HG03095 (cell line): ENCODE measurements around the gene ADCY10.
"Not testable (repeated sequence)": the region's sequence is repeated elsewhere in the genome, so short reads cannot be mapped to it uniquely, and the experiment has no call there.

ENCODE experiments used
- ATAC-seq: cut with Tn5 transposase; IDR thresholded peaks from one replicate; pipeline ENCODE4 v1.9.1; 2021; ENCODE audit warnings: moderate library complexity; ENCODE audit not compliant: unreplicated experiment

Gene ADCY10

DNA sequence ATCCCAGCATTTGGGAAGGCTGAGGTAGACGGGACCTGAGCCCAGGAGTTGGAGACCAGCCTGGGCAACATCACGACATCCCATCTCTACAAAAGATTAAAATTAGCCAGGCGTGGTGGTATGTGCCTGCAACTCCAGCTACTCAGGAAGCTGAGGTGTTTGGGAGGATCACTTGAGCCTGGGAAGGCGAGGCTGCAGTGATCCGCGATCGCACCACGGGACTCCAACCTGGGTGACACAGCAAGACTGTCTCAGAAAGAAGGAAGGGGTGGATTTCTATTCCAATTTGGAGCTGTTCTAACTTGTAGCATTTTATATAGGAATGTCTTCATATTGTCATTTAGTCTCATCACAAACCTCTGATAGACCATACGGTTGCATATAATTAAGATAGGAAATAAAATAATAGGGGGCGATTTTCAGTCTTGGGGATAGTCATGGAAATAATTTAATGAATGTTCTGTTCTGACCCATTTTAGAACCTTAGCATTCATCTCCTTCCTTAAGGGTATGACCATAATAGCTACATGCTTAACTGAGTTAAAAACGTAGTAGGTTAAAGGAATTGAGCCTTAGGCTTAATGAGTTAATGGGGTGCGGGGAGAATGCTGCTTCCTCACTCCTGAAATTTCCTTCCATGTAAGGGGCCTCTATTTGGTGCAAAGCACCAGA is 93.1 kb downstream of the ADCY10 start:
- ATAC-seq = no peak

DNA sequence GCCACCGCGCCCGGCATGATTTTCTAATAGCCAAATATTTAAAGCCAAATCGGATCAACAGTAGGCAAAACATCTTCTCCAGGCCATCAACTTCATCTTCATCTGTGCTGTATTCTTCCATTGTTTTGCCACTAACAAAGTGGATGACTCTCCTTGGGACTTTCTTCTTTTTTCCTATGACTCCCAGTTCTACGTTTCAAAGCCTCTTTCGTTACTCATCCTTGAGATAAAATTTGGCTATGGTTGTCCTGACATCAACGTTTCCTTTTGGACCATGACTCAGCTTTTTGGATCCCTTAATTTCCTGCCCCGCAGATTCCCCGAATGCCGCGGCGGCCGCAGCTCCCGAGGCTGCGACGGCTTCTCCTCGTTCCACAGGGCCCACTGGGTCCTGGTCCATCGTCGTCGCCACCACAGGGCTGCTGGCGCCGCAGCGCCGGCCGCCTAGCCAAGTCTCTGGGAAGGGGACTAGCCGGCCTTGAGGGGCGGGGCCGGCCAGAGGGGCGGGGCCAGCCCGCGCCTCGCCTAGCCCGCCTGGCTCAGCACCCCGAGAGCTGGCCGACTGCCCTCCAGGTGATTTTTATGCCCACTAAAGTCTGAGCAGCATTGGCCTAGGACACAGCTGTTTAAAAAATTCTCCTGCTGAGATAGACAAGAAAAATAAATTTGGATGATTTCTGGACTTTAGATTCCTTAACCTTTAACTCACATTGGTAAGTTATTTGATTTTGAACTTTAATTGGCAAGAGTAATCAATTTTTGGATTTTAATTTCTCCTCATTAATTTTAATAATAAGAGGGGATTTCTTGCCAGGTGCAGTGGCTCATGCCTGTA is 93.9 kb downstream of the ADCY10 start:
- peak; percentile 93 for ATAC-seq

DNA sequence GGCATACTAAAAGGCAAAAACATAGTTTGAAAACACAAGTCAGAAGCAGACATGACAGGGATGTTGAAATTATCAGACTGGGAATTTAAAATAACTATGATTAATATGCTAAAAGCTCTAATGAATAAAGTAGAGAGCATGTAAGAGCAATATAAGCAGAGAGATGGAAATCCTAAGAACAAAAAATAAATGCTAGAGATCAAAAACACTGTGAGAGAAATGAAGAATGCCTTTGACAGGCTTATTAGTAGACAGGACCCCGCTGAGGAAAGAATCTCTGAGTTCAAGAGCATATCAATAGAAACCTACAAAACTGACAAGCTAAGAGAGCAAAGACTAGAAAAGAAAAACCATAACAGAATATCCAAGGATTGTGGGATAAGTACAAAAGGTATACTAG is 98.3 kb downstream of the ADCY10 start:
- no peak for ATAC-seq

DNA sequence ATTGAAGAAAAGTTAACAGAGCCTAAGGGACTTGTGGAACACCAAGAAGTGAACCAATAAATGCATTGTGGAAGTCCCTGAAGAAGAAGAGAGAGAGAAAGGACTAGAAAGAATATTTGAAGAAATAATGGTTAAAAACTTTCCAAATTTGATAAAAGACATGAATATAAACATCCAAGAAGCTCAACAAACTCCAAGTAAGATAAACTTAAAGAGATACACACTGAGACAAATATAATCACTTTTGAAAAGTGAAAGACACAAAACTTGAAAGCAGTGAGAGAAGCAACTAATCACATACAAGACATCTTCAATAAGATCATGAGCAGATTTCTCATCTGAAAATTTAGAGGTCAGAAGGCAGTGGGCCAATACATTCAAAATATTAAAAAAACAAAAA is 101.0 kb downstream of the ADCY10 start:
- no peak for ATAC-seq

DNA sequence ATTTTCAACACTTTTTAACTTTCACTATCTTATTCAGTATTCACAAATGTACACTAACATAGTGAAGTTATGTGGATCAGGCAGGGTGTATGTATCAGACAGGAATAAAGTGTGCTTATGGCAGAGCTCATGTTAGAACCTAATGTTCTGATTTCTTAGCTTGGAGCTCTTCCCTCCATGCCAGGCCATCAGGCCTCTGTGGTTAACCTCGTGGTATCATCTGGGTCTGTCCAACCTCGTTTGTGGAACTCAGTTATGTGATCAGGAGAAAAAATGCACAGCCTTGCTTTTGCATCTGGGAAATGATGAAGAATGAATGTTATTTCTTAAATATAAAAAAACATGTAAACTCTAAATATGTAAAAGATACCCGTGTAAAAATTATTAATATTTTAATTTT is 105.2 kb downstream of the ADCY10 start:
- ATAC-seq = no peak

DNA sequence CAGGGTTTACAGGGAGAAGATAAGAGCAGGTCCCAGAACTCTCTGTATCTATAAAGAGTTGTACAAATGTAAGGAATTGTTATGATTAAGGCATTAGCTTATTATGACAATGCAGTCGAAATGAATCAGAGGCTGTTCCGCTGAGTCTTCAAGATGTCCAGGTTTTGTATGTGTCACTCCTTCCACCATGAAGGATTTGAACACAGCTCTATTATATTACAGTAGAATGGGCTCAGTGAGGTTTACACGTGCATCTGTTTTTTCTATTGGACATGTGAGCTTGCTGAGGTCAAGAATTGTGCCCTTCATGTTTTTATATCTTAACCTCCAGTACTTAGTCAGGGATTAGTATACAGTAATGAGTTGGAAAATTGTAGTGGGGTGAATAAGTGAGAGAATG is 105.8 kb downstream of the ADCY10 start:
- no peak for ATAC-seq

DNA sequence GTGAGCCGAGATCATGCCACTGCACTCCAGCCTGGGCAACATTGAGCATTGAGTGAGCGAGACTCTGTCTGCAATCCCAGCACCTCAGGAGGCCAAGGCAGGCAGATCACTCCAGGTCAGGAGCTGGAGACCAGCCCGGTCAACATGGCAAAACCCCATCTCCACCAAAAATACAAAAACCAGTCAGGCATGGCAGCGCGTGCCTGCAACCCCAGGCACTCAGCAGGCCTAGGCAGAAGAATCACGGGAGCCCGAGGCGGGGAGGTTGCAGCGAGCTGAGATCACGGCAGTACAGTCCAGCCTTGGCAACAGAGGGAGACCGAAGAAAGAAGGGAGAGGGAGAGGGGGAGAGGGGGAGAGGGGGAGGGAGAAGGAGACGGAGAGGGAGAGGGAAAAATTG is 107.3 kb downstream of the ADCY10 start:
- not testable (repeated sequence) for ATAC-seq

DNA sequence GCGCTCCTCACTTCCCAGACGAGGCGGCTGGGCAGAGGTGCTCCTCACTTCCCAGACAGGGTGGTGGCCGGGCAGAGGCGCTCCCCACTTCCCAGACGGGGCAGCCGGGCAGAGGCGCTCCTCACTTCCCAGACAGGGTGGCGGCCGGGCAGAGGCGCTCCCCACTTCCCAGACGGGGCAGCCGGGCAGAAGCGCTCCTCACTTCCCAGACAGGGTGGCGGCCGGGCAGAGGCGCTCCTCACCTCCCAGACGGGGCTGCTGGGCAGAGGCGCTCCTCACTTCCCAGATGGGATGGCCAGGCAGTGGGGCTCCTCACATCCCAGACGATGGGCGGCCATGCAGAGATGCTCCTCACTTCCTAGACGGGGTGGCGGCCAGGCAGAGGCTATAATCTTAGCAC is 107.7 kb downstream of the ADCY10 start:
- not testable (repeated sequence) for ATAC-seq

DNA sequence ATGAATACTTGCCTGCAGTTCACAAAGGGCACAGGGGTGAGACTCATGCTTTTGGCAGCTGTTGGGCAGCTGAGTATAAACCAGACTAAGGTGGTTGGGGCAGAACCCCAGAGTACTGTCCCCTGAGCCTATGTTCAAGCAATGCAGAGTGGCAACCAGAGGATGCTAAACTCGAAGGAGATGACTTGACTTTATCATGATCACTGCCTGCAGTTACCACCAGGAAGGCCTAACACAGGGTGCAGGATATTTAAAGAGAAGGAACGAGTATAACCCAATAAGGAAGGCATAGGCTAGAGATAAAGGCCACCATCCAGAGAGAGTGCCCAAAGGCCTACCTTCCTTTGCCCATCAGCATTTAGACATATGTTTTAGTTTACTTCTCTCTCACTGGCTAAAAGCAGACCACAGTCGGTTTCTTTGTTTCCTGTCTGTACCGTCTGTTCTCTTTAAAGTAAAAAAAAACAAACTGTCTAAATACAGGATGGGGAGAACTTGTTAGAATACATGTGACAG is 108.8 kb downstream of the ADCY10 start:
- no peak for ATAC-seq

DNA sequence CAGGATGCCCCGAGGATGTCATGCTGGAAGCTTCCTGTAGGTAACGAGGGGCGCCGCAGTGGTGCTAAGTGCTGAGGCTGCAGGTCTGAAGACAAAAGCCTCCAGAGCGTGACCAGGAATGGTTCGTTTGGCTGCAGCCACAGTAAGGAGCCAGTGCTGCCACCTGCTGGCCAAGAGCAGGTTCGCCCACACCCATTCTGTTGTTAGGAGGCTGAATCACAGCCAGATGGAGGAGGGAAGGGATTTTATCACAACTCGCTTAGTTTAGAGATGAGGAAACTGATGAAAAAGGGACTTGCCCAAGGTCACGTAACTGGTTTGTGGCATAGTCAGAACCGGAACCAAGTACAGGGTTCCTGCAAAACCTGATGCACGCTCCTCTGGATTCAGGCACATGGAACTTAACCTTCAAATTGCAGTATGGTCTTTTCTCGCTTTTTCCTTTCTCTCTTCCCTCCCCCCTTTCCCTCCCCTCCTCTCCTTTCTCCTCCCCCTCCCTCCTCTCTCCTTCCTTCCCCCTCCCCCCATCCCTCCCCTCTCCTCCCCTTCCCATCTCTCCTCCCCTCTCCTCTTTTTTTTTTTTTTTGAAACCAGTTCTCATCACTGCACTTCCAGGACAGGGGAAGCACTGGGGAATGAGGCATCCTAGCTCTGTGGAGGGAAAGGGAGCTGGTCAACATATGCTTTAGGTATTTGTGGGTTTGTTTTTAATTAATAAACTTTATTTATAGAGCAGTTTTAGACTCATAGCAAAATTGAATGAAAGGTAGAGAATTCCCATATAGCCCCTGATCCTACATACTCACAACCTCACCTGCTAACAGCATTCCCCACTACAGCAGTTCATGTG is 110.4 kb downstream of the ADCY10 start:
- peak; percentile 95 for ATAC-seq

DNA sequence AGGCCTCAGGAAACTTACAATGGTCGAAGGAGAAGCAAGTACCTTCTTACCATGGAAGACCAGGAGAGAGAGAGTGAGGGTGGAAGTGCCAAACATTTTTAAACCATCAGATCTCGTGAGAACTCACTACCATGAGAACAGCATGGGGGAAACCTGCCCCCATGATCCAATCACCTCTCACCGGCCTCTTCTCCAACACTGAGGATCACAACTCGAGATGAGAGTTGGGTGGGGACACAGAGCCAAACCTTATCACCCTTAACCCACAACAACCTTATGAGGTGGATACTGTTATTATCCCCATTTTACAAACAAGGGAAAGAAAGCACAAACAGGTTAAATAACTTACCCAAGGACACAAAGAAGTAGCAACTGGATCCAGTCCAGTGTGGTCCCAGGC is 111.7 kb downstream of the ADCY10 start:
- ATAC-seq = no peak

DNA sequence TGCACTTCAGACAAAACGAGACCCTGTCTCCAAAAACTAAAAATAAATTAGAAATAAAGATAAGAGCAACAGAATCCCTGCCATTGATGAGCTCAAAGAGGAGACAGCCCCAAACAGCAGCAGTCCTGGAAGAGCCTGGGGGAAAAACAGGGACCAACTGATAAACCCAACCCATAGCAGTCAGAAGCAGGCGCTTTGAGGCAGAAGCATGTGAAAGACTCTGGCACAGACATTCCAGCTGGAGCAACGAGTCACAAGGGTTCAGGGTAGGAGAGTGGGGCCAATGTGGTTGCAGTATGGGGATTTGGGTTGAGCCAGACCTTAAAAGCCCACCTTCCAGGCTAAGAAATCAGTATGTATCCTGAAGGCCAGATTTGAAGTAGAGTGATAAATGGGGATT is 113.7 kb downstream of the ADCY10 start:
- no peak for ATAC-seq

DNA sequence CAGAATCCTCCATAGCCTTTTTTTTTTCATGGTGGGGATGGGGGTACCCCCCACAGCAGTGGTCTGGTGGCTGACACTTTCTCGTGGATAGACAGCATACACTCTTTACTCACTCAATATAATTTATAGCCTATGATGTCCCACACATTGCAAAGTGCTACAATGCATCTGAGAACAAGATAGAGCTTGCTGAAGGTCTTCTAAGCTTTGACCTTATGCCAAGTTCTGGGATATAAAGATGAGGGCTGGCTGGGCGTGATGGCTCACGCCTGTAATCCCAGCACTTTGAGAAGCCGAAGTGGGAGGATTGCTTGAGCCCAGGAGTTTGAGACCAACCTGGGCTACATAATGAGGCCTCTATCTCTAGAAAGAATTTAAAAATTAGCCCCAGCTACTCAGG is 114.2 kb downstream of the ADCY10 start:
- no peak for ATAC-seq

DNA sequence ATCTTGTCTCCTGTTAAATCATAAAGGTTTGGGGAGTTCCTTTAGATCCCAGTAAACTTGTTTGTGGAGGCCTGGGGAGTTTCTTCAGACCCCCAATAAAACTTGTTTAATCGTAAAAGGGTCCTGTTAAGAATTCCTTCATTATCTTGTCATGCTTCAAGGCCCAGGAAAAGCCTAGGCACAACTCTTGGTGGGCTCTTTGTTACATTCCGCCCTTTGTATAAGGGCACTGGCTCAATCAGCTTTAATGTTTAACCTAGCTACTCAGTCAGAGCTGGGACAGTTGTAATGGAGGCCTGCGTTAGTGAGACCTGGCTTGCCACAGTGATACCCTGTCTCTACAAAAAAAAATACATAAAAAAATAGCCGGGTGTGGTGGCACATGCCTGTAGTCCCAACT is 115.0 kb downstream of the ADCY10 start:
- no peak for ATAC-seq

DNA sequence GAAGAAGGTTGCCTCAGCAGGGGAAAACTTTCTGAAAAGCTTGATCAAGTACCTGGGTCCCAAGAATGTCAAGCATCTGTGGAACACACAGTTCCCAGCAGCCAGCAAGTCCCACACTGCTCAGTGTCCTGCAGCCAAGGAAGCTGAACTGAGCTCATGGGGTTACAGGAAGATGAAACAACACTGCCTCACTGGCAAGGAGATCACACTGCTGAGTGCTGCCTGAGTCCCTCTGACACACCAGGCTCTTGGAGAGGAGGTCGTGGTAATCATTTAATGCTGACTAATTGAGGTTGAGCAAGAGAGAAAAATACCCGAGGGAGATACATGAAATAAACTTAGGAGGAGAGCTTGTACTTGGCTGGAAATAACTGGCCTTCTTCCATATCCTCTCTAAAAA is 116.9 kb downstream of the ADCY10 start:
- ATAC-seq = no peak

DNA sequence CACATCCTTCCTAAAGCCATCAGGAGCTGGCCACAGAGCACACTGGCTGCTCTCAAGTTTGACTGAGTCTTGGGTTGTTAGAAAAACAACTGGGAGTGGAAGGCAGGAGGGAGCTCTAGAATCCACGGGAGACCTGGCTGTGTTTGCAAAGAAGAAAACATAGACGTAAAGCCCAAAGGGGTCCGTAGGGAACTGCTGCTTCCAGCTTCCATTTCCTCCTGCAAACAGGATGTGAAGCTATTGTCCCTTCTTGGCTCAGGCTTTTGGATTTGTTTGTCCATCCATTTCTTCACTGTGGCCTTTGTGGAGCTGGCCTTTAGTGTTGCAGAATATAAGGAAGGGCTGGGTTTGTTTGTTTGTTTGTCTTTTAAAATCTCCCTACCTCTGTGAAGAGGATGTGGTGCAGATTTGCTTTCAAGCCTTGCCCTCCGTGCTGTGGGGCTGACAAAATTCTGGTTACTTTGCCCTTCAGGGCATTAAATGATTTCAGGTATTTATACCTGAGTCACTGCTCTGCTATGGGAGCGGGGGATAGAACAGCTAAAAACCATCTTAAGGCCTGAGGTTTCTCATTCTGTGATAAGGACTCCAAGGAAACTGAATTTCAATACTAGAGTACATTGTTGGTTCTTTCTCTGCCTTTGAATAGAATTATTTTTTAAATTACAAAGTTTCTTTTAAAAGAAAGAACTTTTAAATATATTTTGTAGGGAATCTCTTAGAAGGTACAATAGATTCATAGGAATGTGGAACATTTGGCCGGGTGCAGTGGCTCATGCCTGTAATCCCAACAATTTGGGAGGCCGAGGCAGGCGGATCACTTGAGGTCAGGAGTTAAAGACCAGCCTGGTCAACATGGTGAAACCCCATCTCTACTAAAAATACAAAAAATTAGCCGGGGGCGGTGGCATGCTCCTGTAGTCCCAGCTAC is 117.9 kb downstream of the ADCY10 start:
- no peak for ATAC-seq

DNA sequence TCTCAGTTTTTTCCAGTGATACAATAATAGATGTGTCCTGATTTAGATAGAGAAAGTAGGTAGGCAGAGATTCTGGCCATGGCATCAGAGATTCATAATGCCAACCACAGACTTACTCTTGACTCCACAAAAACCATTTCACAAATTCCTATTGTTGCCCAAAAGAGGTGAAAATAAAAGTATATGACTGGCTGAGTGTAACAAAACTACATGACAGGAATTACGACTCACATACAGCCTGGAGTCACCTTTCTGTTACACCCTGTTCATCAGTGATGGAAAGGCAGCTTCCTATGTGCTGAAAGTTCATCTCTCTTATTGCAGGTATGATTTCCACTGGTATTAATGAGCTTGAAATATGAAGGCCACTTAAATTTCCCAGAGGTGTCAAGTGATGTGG is 119.9 kb downstream of the ADCY10 start:
- no peak for ATAC-seq

DNA sequence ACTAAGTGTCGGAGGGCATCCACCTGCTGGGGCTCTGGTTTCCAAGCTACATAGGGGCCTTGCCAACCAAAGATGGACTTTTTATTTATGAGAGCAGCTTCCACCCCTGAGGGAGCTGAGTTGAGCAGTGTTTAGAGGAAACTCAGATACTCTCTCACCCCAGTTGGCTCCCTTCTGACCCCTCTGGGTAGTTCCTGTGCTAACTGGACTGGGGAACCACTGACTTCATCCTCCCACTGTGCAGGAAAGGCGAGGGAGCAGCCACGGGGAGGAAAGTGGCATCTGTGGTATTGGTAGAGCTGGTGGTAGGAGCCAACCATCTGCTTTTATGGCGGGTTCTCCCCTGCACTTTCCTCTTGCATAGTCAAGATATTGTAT is 121.8 kb downstream of the ADCY10 start:
- no peak for ATAC-seq

DNA sequence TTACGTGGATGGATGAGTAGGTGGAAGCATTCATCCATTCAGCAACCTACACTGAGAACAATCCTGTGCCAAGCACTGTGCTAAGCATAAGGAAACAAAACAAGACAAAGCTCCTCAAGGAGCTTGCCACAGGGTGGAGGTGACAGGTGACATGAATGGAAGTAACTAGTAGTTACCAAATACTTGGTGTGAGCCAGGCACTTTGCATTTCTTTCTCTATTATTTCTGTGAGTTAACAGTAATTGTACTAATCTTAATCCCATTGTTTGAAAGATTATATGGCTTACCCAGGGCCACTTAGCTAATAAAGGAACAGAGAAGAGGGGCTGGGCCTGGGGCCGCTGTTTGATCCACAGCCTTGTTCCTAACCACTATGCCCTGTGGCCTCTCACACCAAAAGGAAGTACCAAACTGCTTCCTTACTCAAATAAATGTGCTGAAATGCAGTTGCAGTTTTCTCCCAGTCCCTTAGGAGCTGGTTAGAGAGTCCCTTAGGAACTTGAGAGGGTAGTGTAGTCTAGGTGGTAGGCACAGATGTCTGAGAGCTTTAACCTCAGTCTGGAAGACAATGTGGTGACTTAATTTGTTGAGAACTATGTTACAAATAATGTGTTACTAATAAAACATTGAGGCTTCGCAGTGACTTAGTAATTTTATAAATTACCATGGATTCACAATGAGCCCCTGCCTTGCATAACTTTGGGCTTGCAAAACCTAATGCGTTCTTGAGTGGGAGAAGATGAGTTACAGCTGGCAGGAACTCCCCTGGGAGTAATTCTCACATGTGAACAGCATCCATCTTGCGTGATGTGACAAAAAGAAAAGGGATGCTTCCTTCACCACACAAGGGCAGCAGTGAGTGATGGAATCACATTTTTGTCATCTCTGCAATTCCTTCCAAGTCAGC is 122.4 kb downstream of the ADCY10 start:
- no peak for ATAC-seq
